ENCODE measurements around the gene CBARP. TPM values are rescaled to one million over a fixed set of nuclear protein-coding genes. Genes with fewer than 3 reads are reported as not detected.

Gene CBARP, protein sequence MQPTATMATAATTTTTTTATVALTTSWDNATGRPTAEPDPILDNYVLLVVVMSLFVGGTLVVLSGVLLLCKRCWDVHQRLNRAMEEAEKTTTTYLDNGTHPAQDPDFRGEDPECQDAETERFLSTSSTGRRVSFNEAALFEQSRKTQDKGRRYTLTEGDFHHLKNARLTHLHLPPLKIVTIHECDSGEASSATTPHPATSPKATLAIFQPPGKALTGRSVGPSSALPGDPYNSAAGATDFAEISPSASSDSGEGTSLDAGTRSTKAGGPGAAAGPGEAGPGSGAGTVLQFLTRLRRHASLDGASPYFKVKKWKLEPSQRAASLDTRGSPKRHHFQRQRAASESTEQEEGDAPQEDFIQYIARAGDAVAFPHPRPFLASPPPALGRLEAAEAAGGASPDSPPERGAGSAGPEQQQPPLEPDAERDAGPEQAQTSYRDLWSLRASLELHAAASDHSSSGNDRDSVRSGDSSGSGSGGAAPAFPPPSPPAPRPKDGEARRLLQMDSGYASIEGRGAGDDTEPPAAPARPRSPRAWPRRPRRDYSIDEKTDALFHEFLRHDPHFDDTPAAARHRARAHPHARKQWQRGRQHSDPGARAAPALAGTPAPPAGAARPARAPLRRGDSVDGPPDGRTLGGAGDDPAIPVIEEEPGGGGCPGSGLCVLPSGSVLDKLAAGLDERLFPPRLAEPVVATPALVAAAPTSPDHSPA
- 5.5 TPM for polyA plus RNA-seq (2013, experiment 1 of 2; ENCODE audit: insufficient read length)
- polyA plus RNA-seq (2013, experiment 2 of 2; ENCODE audit: insufficient read length) = 4.7 TPM

DNA sequence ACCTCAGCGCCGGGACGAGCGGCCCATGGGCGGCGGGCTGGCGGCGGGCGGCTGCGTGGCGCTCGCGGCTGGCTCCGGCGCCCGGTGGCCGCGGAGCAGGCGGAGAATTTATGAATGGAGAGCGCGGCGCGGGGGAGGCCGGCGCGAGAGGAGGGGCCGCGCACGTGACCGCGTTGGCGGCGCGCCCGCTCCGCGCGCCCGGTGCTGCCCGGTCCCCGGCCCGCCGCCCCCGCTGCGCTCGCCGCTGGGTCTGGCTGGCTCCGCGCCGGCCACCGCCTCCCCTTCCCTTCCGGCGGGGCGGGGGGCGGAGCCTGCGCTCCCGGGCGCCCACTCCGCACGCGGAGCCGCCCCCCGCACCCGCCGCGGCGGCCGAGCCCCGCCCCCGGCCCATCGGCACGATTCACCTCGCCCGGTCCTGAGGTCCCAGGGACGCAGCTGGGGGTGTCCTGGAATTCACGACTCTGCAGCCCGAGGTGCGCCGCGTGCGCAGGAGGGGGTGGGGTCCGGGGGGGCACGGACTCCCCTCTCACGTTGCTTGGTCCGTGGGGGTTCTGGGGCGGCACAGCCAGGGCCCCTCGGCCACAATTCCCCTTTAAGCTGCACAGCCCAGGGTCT is at the start of gene CBARP:
TSS of gene CBARP (minus strand) at position 252 of the 615 bp plus-strand sequence. CDS start 1,905 bp downstream, outside the sequence.
- no peak for DNase-seq

- DNase-seq = no peak
These were observed 48.9 kb upstream of the CBARP start for GRCh38 chr19:1286487-1287353.

GRCh38 chr19:1285737-1286360 is 48.0 kb upstream of the CBARP start, which contains the start of gene EFNA2:
TSS of gene EFNA2 (plus strand) at chr19:1285873. CDS start at chr19:1286169, 296 bp downstream.
- no peak for DNase-seq

- DNase-seq = no peak
These were observed 47.4 kb upstream of the CBARP start for GRCh38 chr19:1284979-1285736.

DNA sequence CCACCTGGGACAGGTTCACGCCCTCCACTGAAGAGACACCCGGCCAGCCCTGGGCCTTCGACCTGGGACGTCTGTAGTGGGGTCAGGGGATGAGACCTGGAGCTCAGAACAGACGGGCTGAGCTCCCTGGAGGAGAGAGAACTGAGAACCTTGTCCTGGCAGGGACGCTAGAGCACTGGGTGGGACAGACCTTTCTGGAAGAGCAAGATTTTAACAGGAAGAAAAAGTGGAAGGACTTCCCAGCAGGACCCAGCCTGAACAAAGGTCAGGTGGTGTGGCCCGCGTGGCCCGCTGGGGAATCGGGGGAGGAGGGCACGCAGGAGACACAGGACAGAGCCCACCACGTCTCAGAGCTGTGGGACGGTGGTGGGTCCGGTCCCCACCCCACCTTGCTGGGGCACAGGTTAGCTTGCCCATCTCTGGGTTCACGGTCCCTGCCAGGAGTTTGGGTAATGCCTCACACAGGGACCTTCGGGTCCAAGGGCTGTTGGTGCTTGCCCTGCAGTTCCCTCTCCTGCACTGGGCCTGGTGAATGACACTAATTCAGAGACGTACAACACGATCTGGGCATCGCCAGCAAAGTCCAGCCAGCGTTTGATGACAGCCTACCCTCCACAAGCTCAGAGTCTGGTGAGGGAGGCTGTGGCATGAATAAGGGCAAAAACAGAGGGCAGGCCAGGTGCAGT is 46.6 kb upstream of the CBARP start:
- DNase-seq = no peak

- DNase-seq = no peak
These were observed 46.1 kb upstream of the CBARP start for GRCh38 chr19:1283917-1284292.

- DNase-seq = no peak
These were observed 45.6 kb upstream of the CBARP start for GRCh38 chr19:1283207-1283916.

DNA sequence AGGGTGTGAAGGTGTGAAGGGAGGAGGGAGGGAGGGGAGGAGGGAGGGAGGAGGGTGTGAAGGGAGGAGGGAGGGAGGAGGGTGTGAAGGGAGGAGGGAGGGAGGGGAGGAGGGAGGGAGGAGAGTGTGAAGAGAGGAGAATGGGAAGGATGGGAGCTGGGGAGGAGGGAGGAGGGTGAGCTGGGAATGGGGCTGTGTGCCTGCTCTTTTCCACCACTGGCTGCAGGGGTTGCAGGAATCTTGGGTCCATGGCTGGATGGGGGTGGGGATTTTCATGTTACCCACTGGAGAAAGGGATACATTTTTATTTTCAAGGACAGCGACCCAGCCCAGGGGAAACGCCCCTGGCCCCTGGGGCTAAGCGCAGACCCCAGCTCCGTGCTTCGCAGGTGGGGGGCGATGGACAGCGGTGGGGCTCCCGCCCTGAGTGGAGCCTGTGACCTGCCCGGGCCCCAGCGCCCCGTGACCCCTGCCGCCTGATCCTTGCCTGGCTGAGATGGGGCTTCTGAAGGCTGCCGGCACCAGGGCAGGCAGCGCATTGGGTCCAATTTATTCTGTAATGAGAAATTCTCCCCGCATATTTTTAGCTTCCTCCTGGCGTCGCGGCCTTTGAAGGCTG is 44.9 kb upstream of the CBARP start:
- no peak for DNase-seq

GRCh38 chr19:1281569-1282287 is 43.9 kb upstream of the CBARP start:
- no peak for DNase-seq

DNA sequence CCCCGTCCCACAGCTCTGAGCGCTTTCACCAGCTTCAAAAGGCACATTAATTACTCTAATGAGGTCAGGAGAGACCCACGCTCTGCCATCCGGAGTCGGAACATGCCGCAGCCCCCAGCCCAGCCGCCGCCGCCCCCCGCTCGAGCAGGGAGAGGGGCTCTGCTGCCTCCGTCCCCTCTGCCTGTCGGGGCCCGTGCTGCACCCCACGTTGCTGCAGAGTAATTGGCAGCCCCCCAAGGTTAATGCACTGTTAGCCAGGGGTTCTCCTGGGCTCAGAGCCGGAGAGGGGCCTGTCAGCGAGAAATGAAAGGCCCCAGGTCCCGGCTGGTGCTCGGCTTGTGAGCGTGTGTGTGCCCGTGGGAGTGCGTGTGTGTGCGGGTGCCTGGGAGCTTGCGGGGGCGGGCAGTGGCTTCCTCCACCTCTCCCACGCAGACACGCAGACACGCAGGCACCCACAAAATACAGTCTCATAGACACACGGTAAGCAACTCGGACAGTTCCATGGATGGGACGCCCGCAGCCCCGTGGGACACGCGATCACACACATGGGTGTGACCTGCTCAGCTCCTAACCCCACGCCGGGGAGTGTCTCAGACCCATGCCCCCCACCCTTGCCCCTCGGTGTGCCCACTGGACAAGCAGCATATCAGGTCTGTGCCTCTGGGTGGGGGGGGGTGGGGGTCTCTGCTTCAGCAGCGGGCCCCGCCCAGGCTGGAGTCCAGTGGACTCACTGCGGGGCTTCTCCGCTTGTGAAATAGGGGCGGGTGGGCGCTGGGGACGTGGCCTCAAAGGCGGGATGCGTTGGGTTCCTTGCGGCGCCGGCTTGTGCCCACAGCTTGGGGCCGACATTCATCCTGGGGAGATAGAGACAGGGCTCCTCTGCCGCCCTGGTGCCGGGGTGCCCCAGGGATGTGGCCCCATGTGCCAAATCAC is 43.1 kb upstream of the CBARP start:
- DNase-seq = no peak

DNA sequence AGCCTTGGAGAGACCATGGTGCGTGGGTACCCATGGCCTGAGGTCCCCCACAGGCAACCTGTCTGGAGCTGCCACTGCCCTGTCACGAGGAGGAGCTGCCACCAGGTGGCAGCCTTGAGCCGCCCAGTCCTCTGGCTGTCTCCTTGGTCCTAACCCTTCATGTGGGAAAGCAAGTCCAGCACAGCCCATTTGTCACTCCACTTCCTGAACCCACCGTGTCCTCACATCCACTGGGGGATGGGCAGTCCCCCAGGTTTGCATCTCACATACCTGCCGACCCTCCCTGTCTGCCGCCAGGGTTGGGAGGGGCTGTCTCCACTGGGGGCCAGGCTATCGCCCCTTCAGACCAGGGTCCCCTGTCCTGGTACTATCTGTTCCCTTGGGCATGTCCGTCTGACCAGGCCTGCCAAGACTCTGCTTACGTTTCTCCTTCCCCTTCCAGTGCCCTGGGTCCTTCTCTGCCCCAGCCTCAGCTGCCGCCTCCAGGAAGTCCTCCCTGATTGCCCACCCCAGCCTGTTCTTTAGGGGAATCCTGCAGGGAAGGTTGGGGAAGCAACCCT is 42.1 kb upstream of the CBARP start:
- peak; percentile 75 for DNase-seq

DNA sequence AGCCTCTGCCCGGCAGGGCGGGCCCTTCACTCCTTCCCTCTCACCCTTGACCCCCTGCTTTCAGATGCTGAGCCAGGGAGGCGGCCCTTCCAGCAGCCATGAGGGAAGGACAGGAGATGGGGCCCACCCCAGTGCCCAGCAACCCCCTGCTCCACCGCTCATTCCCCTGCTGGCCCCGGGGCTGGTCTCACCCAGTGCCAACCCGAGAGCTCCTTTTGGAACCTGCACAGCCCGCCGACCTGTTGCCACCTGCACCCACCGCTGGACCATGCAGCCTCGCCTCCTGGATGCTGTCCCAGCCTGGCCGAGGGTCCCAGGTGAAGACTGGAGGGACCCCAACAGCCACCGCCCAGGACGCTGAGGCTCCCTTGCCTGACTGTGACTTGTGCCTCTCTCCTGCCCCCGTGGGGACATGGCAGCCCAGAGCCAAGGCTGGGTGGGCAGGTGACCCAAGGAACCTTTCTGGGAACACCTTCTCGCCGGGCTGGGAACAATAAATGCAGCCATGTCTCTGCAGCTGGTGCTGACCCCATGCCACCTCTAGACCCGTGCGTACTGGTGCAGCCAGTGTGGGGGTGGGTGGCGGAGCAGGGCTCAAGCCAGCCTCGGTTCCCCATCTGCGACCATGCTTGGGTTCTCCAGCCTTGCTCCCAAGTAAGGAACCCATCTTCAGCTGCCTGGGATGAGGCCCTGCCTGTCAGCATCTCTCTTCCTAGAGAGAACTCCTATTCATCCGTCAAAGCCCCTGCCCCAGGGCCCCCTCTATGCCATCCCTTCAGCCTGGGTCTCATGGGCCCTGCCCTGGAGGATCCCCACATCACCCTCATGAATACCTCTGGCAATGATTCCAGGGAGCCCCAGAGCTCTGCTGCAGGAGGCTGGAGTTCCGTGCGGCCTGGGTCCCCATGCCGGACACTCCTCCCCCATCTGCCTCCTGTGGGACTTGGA is 41.2 kb upstream of the CBARP start:
- DNase-seq = no peak

GRCh38 chr19:1278074-1278473 is 40.3 kb upstream of the CBARP start:
- DNase-seq = no peak

GRCh38 chr19:1277061-1277460 is 39.3 kb upstream of the CBARP start:
- DNase-seq = no peak

DNA sequence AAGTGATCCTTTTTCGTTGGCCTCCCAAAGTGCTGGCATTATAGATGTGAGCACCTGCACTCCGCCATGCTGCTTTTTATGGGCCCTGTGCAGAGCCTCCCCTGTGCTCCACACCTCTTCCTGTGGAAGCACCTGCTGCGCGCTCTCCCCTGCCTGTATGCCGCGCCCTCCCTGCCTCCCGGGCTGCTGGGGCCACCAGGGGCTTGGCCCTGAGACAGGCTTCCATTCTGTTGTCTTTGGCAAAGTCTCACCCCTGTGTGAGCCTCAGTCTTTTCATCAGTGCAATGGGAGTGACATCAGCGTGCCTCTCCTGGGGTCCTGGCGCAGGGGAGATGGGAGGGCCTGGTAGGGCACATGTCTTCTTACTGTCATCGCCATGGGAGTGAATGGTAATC is 38.8 kb upstream of the CBARP start:
- no peak for DNase-seq
